NOMO-1 treated with DMSO at 0.1 percent for 48 hours (cell line): ENCODE results near the gene RASGRF1.

Source experiments
- DNase-seq: peaks from one replicate; lab custom pipeline; 2025; ENCODE audit not compliant: unreplicated experiment; lab: John Stamatoyannopoulos, UW

RASGRF1 gene

DNA sequence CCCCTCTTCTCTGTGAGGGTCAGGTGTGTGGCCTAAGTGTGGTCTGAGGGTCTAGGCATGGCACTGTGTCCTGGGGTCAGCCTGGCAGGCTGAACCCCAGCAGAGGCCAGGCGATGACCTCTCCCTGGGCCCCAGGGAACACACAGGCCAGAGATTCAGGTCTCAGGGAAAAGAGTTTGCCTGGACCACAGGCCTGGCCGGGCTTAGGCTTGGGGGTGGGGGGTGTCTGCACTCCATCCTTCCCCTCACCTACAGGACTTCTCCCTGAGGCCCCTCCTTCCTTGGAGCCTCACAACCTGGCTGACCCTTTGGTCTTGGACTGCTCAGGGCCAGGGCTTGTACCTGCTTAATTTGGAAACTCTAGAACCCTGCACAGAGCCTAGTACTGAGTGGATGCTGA lies 21.8 kb downstream of the RASGRF1 start:
- DNase-seq = no peak

DNA sequence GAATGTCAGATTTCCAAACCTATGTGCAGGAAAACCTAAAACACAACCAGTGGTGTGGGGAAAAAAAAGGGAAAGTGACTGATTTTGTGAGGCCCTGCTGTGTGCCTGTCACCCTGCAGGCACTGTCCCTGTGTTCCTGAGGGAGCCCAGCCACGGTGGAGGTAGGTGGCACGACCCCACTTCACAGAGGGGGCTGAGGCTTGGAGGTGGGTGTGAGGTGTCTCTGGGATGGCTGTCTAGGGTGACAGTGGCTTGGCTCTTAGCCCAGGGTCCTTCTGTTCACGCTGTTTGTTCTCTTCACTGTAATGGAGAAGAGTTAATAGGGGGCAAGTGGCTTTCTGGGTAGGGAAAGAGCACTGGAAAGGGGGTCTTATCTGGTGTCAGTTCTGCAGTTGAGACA lies 22.6 kb downstream of the RASGRF1 start:
- no peak for DNase-seq

DNA sequence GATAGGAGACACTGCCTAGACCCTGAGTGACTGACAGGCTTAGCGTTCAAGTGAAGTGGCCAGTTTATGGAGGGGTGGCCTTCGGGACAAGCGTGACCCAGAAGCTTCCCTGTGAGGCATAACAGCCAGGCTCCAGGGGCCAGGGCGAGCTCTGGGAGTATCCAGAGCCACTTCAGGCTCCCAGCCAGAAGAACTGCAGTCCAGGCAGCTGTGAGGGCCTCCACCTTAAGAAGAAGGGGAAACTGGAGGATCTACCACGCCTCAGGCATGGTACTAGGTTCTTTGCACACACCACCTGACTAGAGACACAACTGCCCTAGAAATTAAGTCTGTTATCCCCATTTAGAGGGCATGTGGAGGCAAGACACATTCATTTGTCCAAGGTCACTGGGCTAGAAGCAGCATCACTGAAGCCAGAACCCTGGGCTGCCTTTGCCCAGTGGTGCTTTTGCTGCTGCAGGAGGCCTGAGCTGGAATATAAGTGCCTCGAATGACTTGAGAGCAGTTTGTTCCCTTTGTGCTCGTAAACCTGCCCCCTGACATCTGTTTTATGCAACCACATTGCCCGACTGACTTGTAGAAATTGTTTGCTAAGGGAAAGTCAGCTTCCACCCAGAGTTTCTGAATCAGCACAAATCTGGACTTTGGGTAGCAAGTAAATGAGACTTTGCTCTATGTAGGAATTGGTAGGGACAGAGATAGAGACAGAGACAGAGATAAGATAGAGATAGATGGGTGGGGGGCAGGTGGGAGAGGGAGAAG lies 23.3 kb downstream of the RASGRF1 start:
- no peak for DNase-seq

DNA sequence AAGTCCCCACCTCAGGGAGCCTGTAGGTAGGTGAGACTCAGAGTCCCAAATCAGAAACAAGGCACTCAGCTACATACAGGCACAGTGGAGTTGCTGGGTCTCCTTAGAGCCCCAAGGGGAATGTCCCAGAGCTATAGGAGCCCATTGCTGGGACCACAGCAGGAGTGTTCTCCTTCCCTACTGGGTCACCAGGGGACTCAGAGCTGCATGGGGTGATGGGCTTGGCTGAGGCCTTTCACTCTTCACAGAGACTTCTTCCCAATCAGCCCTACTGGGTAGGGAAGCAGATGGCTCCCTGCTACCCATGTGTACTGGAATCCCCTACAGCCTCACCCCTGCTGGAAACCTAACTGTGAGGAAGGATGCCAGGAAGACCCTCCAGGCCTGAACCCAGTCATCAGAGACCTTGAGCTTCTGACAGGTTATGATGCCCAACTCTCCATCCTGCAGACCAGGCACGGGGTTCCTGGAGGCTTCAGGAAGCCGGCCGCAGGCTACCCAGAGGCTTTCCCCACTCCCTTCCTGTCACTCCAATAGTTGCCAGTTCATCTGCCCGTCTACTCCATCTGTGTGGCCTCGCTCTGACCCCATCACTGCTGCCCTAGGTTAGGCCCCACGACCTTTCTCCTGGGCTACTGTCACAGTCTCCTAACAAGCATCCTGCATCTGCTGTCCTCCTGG lies 24.0 kb downstream of the RASGRF1 start:
- no peak for DNase-seq

DNA sequence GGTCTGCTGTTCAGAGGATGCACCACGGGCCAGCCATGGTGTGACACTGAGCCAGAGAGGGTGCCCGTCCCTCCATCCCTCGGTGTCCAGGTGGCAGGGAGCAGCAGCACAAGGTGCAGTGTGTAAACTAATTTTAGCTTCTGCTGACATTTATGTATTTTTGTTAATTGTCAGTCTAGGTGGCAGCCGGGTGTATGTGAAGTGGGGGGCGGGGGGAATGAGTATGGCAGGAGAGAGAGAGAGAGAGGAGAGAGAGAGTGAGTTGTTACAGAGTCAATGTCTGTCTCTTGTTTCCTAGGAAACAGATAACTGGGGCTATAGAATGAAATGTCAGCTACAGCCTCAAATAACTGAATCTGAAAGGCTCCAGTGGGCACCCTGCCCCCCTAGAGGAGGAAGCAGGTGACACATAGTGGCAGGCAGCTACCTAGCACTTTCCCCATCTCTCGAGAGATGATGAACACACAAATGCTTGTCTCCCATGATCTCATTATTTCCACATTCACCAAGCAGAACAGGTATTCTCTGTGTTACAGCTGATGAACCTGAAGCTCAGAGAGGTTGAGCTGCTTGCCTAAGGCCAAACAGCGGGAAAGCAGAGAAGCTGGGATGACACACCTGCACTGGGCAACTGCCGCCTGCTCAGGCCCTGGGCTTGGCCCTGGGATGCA lies 24.7 kb downstream of the RASGRF1 start:
- no peak for DNase-seq

DNA sequence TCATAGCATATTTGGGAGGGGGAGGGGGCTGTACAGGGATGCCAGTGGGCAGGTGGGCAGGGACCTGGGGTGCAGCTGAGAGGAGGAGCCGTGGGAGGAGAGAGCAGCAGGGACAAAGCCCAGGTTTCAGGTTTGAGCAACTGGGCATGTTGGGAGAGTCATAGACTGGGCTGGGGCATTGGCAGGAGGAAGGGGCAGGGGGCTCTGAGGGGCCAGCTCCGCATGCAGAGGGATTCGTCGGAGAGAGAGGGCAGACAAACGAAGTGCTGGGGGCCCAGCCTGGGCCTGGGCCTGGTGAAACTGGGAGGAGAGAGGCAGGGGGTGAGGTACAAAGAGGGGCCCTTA lies 25.2 kb downstream of the RASGRF1 start:
- no peak for DNase-seq

DNA sequence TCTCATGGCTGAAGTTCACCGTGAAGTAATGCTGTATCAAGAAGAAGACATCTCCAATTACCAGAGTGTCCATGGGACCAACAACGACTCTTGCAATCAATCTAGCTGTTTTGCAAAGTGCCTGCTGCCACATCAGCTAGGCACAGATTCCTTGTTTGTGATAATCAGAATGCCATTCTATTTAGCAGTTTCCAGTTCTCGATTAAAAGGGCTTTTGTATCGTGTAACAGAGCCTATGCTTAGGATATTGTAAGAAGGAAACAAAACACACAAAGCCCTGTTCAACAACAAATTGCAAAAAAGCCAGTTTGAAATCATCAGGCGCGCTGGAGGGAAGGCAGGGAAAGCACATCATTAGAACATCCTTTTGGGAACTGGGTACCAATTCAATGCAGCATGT lies 26.1 kb downstream of the RASGRF1 start:
- DNase-seq = no peak

DNA sequence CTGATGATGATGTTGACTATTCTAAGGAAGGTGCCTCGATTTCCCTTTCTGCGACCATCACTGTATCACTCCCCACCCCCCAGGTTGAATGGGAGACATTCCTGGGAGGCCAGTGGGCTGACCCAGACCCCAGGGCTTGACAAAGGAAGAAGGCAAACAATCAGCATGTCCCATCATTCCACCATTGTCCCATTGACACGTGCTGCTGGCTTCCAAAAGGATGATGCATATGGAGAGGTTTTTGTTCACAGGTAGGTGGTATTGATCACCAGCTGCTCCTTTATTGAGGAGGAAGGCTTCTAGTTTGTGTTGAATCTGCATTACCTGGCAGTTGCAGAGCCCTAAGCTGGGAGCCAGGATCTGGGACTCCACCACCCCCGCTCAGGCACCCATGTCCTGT lies 30.4 kb downstream of the RASGRF1 start:
- DNase-seq = no peak

DNA sequence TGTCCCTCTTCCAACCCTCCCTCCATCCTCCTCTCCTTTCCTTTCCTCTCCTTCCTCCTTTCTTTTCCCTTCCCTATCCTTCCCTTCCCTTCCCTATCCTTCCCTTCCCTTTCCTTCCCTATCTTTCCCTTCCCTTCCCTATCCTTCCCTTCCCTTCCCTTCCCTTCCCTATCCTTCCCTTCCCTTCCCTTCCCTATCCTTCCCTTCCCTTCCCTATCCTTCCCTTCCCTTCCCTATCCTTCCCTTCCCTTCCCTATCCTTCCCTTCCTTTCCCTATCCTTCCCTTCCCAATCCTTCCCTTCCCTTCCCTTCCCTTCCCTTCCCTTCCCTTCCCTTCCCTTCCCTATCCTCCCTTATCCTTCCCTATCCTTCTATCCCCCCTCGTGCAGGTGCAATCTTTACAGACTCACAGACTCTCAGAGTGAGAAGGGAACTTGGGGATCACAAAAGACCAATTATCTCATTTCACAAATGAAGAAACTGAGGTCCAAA lies 31.5 kb downstream of the RASGRF1 start:
- DNase-seq = no peak

DNA sequence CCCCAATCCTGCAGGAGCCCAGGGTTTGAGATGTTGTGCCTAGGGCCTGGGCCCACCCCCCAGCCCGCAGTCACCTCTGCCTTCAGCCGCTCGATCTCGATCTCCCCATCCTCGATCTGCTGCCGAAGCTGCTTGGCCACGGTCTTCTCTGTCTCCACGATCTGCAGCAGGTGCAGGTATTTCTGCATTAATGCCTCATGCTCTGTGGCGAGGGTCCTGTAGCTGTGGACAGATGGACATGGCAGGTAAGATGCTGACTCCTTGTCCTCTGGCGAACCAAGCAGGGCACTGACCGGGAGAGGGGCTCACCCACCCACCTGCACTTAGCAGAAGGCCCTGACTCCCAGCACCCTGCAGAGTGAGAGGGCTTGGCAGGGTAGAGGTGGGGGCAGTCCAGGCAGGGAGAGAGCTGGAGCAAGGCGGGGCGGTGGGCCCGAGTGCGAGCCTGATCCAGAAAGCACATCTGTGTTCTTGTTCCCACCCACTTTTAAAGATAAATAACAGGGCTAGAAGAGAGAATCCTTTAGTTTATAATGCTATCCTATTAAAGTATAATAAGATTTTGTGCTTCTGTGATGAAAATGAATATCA lies 32.2 kb downstream of the RASGRF1 start:
- DNase-seq = no peak

DNA sequence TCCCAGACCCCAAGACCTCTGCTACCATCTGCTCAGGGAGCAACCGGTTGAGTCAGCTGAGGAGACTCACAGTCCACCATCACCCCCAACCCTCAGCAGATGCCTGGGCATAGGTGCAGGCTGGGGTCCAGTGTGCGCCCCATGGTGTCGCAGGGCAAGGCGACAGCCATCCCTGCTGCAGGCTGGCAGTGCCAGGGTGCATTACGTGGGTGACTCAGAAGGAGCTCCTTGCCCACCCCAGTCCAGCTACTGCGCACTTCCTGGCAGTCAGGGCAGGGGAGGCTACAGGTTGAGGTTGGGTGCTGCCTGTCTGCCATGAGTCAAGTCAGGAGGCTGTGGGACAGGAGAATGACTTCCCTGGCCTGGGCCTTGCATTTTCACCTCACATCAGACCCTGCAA lies 33.5 kb downstream of the RASGRF1 start:
- DNase-seq = no peak

DNA sequence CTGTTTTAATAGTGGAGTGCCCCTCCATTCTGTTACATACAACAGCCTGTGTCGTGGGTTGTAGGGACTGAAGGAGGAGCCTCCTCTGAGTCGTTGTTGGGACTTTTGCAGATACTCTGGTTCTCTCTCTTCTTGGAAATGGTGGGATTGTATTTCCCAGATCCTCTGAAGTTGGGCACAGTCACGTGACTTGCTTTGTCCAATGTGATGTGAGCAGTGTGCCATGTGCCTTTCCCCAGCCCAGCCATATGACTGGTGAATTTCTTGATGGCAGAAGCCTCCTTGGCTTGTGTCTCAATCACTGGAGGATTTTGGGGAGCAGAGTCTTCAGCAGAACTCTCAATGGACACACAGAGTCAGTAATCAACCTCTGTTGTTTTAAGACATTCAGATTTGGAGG lies 36.2 kb downstream of the RASGRF1 start:
- no peak for DNase-seq

DNA sequence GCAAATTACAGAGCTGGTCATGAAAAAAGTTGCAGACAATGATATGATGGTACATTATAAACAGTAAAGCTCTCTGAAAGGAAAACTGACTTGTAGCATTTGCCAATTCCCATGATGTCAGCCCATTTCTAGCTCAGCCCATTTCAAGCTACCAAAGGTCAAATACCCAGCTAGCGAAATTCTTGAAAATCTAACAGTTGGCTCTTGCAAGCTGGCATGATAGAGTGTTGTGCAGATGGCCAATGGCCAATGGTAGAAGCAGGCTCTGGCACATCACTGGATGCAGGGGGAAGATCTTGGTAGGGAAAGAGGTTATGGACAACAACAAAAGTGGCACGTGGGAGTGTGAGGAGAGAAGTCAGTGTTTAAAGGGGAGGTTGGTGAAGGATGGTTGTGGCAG lies 36.7 kb downstream of the RASGRF1 start:
- no peak for DNase-seq

DNA sequence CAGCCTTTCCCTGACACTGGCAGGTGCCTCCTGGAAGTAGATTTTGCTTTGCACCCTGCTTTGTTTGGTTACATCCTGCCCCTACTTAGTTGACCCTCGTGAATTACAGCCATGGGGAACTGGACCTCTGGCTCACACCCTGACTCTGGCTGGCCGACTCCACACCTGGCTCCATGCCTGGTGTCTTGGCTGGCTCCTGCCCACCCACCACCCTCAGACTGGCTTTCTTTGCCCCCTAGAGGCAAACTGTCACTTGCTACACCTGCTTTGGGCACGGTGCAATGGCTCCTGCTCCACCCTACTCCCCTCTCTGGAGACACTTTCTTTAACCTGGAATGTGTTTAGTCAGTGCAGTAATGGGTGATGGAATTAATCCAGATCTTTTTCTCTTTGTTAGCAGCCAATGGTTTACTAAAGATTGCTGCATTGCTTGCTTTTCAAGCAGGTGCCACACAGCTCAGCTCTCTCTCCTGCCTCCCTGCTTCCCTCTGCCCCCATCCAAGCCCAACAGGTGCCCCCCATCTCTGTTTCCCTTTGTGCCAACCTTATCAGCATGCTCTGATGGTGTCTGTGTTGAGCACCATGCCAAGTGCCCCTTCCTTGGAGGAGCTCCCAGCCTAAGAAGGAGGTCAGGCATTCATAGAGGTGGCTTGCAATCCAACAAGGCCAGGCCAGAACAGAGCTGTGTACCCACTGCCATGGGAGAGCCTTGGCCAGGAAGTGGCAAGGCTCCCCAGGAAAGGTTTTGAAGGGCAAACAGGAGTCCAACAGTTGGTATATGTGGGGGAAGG lies 38.4 kb downstream of the RASGRF1 start:
- DNase-seq = no peak

DNA sequence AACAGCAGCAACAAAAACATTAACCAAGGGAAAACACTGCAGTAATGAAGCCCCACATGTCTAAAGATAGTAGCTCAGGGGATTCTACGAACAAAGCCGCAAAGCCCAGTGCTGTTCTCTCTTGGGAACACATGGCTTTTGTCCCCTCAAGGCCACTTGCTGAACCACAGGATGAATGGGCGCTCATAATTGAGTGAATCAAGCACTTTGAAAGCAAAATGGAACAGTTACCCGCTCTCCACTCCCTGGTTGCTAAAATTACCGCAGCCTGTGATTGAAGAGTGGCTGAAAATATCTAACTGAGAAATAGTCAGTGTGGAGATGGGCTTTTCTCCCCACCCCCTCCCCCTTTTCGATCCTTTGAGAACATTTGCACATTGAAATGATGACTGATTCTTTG lies 39.6 kb downstream of the RASGRF1 start:
- DNase-seq = no peak

DNA sequence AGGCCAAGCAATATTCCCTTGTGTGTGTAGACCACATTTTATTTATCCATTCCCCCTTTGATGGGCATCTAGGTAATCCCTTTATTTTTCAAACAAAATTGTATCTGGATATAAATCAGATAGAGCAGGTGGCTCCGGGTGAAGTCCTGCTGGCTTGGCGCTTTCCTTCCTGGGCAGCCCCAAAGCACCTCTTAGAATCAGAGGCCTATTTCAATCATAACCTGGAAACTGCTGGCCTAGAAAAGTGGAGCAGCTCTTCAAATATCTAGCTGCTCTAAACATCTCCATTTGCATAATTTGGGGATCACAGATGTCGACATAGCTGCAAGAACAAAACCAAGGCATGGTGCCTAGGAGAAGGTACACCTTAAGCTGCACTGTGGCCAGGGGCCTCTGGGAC lies 40.2 kb downstream of the RASGRF1 start:
- DNase-seq = no peak

DNA sequence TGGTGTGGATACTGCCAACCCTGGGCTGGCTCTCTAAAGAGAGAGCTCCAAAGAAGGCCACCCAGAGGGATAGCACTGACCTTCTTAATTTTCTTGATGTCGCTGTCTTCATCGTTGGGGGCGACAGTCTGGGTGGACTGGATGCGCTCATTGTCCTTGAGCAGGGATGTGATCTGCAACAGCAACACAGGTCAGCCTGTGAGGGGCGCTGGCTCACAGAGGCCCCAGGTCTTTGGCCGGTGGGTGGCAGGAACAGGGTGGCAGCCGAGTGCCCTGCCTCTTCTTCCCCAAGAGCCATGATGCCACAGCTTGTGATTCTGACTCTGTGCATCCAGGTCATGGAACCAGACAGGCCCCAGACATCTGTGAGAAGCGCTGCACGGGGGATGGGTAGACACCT lies 41.2 kb downstream of the RASGRF1 start:
- DNase-seq = no peak

DNA sequence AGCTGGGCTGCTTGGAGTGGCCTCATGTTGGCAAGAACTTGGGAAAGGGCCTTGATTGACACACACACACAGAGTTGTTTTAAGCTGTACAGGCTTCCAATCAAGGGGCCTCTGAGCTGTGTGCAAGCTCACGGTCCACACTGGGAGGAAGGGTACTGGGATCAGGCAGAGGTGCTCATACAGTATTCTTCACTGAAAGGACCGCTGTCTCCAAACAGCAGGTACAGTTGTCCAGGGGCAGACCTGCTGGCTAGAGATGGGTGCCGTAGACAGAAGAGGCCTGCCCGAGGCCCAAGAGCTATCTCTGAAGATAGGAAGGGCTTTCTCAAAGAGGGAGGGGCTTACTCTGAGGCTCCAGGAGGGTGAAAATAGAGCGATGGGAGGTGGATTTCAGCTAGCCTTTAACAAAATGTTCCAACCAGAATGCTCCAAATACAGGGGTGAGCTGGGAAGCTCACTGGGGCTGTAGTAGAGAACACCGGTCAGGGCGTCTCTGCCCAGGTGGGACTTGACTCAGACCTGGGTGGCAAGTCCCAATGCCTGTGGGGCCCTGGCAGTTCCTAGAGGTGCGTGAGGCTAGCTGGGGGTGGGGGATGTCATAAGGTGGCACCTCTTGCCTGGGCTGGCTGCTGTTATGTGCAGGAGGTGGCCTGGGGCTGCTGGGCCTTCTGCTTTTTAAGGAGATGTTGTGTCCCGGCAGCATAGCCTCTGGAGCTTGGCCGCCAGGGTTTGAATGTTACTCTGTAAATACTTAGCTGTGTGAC lies 42.7 kb downstream of the RASGRF1 start:
- no peak for DNase-seq

DNA sequence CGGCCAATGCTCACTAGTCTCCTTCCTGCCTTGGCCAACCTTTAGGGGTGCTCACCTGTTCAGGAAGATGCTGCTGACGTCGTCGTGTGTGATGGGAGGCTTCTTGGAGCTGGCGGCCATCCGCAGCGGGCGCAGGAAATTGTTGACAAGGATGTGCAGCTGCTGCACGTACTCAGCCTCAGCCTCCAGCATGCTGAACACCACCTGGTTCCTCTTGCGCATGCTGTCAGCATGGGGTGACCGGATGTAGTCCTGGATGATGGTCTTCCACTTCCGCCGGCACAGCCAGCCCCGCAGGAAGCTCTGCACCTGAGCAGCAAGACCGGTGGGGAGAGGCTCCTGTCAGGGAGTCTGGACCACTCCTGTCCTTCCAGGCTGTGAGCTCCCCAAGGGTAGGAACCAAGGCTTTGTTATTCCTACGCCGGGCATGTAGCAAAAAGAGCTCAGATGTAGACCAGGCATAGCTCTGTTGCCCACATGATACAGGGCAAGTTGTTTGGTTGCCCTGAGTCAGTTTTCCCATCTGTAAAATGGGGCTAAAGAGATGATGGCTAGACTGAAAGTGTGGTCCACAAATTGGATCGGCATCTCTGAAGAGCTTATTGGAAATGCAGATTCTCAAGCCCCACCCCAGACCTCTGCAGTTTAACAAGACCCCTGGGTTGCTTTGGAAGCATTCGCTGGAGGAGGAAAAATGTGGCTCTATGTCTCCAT lies 43.7 kb downstream of the RASGRF1 start:
- no peak for DNase-seq

DNA sequence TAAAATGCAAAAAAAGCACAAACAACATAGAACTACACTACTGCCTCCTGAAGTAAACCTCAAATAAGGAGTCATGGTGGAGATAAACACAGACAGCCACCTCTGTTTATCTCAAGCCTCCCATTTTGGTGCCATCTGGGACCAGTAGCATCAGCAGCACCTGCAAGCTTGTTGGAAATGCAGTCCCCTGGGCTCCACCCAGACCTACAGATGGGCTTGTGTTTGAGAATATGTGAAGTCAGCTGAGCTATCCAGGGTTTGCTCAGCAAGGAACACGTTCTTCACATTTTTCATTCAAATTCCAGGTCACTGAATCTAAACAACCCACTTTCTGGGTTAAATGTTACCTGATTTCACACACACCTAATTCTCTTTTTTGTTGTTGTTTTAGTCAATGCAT lies 45.5 kb downstream of the RASGRF1 start:
- no peak for DNase-seq
